MM.1S (cell line): ENCODE results near the gene DZIP1.
"Not testable (repeated sequence)": the region's sequence is repeated elsewhere in the genome, so short reads cannot be mapped to it uniquely, and the experiment has no call there.

Experiments used
- DNase-seq: peaks from one replicate; pipeline ENCODE4 v3.0.0-alpha.2; 2015
- H2AFZ ChIP-seq: fragments of 300-600 bp; sonication (generic); 2 replicates; pipeline ENCODE4 v1.6.0; 2016; ENCODE audit warnings: antibody characterized with exemption, low read length
- H3F3A ChIP-seq: fragments of 300-600 bp; sonication (generic); 2 replicates; pipeline ENCODE4 v1.6.1; 2016; ENCODE audit warnings: mild to moderate bottlenecking, antibody characterized with exemption, low read length, moderate library complexity, mixed read lengths; ENCODE audit not compliant: insufficient read depth
- H3K27ac ChIP-seq: fragments of 300-600 bp; sonication (generic); 2 replicates; pipeline ENCODE4 v1.5.1; 2016; ENCODE audit warnings: mild to moderate bottlenecking, low read length
- H3K27me3 ChIP-seq: fragments of 300-600 bp; sonication (generic); replicated peaks from 2 replicates; pipeline ENCODE4 v1.6.0; 2016; ENCODE audit warnings: low read length; ENCODE audit not compliant: insufficient read depth
- H3K36me3 ChIP-seq: fragments of 300-600 bp; sonication (generic); replicated peaks from 2 replicates; pipeline ENCODE4 v1.6.1; 2016; ENCODE audit warnings: mild to moderate bottlenecking, low read length, mixed read lengths; ENCODE audit not compliant: insufficient read depth
- H3K4me1 ChIP-seq: fragments of 300-600 bp; sonication (generic); 2 replicates; pipeline ENCODE4 v1.6.1; 2016; ENCODE audit warnings: low read length, mixed read lengths
- H3K4me2 ChIP-seq: fragments of 300-600 bp; sonication (generic); 2 replicates; pipeline ENCODE4 v1.6.0; 2016; ENCODE audit warnings: low read depth, low read length
- H3K4me3 ChIP-seq: fragments of 300-600 bp; sonication (generic); 2 replicates; pipeline ENCODE4 v1.5.1; 2016; ENCODE audit warnings: low read length, mixed read lengths
- H3K79me2 ChIP-seq: fragments of 300-600 bp; sonication (generic); 2 replicates; pipeline ENCODE4 v1.6.1; 2016; ENCODE audit warnings: mixed run types, low read length, mixed read lengths
- H3K9ac ChIP-seq: fragments of 300-600 bp; sonication (generic); 2 replicates; pipeline ENCODE4 v1.6.1; 2016; ENCODE audit warnings: low read length, mixed read lengths
- H3K9me2 ChIP-seq: fragments of 300-600 bp; sonication (generic); replicated peaks from 2 replicates; pipeline ENCODE4 v1.6.1; 2016; ENCODE audit warnings: mild to moderate bottlenecking, low read length, mixed read lengths; ENCODE audit not compliant: insufficient read depth
- H3K9me3 ChIP-seq: fragments of 300-600 bp; sonication (generic); replicated peaks from 2 replicates; pipeline ENCODE4 v1.6.1; 2016; ENCODE audit warnings: mild to moderate bottlenecking, low read length, mixed read lengths; ENCODE audit not compliant: insufficient read depth
- H4K20me1 ChIP-seq: fragments of 300-600 bp; sonication (generic); 2 replicates; pipeline ENCODE4 v1.6.1; 2016; ENCODE audit warnings: mild to moderate bottlenecking, low read length, moderate library complexity, mixed read lengths; ENCODE audit not compliant: insufficient read depth
- CTCF ChIP-seq: fragments of 300-600 bp; sonication (generic); IDR thresholded peaks from 2 replicates; pipeline ENCODE4 v1.5.1; 2016; ENCODE audit warnings: antibody characterized with exemption, low read length, mixed read lengths
- EZH2 ChIP-seq: fragments of 300-600 bp; sonication (generic); optimal IDR thresholded peaks from 2 replicates; pipeline ENCODE3; 2017; ENCODE audit warnings: low read depth, mild to moderate bottlenecking, antibody characterized with exemption, low read length, mixed read lengths
- EZH2phosphoT487 ChIP-seq: fragments of 300-600 bp; sonication (generic); IDR thresholded peaks from 2 replicates; pipeline ENCODE4 v1.6.1; 2018; ENCODE audit warnings: antibody characterized with exemption, low read length

Gene DZIP1

GRCh38 chr13:95570016-95570415 lies 74.5 kb downstream of the DZIP1 start:
- Histone ChIP-seq H3K9me2 (no peaks in the 10 kb centered on the region), H4K20me1 (no peaks in the 10 kb centered on the region), H3K4me1 (peaks cover 3% of the 10 kb centered on the region), H3K27me3 (no peaks in the 10 kb centered on the region), H3K79me2 (no peaks in the 10 kb centered on the region), H3K36me3 (no peaks in the 10 kb centered on the region), H3K27ac (no peak overlapping the region), H3K4me2 (no peak overlapping the region), H3K9me3 (no peaks in the 10 kb centered on the region), H3F3A (0 out of 2 replicates have a peak, but pooled peaks cover 3% of the 10 kb centered on the region), H3K4me3 (no peak overlapping the region), H2AFZ (no peak overlapping the region), H3K9ac (no peak overlapping the region)
- no peak for DNase-seq
- no peak for TF ChIP-seq EZH2
- TF ChIP-seq CTCF: no peak
- no peak for TF ChIP-seq EZH2phosphoT487

GRCh38 chr13:95568131-95568530 lies 76.4 kb downstream of the DZIP1 start:
- H3K27ac ChIP-seq: no peak overlapping the region
- no peaks in the 10 kb centered on the region for H3K36me3 ChIP-seq
- H3K79me2 ChIP-seq: no peaks in the 10 kb centered on the region
- no peaks in the 10 kb centered on the region for H3K9me3 ChIP-seq
- H3K27me3 ChIP-seq: no peaks in the 10 kb centered on the region
- TF ChIP-seq EZH2: no peak
- no peak for TF ChIP-seq EZH2phosphoT487
- TF ChIP-seq CTCF: no peak
- H3K9me2 ChIP-seq: no peaks in the 10 kb centered on the region
- no peak overlapping the region for H2AFZ ChIP-seq
- no peak for DNase-seq
- no peak overlapping the region for H3K9ac ChIP-seq
- H4K20me1 ChIP-seq: no peaks in the 10 kb centered on the region
- no peak overlapping the region for H3K4me2 ChIP-seq
- no peaks in the 10 kb centered on the region for H3F3A ChIP-seq
- no peaks in the 10 kb centered on the region for H3K4me1 ChIP-seq
- no peak overlapping the region for H3K4me3 ChIP-seq

GRCh38 chr13:95565758-95566157 lies 78.7 kb downstream of the DZIP1 start:
- H3K27me3 ChIP-seq, DNase-seq, H2AFZ ChIP-seq, H3K9me2 ChIP-seq, H3K27ac ChIP-seq, H4K20me1 ChIP-seq, H3K9ac ChIP-seq, H3K4me3 ChIP-seq, H3K79me2 ChIP-seq, H3F3A ChIP-seq, H3K4me1 ChIP-seq, H3K36me3 ChIP-seq, H3K4me2 ChIP-seq, H3K9me3 ChIP-seq: not testable (repeated sequence)

GRCh38 chr13:95564733-95565291 lies 79.7 kb downstream of the DZIP1 start:
- H3F3A ChIP-seq: no peaks in the 10 kb centered on the region
- H3K36me3 ChIP-seq: no peaks in the 10 kb centered on the region
- H3K27me3 ChIP-seq: no peaks in the 10 kb centered on the region
- no peaks in the 10 kb centered on the region for H4K20me1 ChIP-seq
- no peak for DNase-seq
- no peak overlapping the region for H3K9ac ChIP-seq
- H2AFZ ChIP-seq: no peak overlapping the region
- H3K79me2 ChIP-seq: no peaks in the 10 kb centered on the region
- H3K4me2 ChIP-seq: no peak overlapping the region
- H3K9me3 ChIP-seq: no peaks in the 10 kb centered on the region
- no peaks in the 10 kb centered on the region for H3K9me2 ChIP-seq
- no peak overlapping the region for H3K27ac ChIP-seq
- H3K4me1 ChIP-seq: no peaks in the 10 kb centered on the region
- H3K4me3 ChIP-seq: no peak overlapping the region
- TF ChIP-seq EZH2phosphoT487: no peak
- no peak for TF ChIP-seq CTCF
- TF ChIP-seq EZH2: no peak
